T-cell (primary cell): ENCODE results near the gene FYB1. TPM values are rescaled to one million over a fixed set of nuclear protein-coding genes. Genes with fewer than 3 reads are reported as not detected.

ENCODE experiments used
- ATAC-seq, 4 experiments: fragments of 200-7000 bp in 3 of 4; fragments of 150-1000 bp in 1 of 4; cut with Tn5 transposase; replicated peaks in 1 of 4; 1 replicate in 3 of 4; 2 replicates in 1 of 4; pipeline ENCODE4 v1.10.0; 2021; ENCODE audit warnings: moderate library complexity in 3 of 4, mild to moderate bottlenecking in 2 of 4, moderate number of reproducible peaks in 1 of 4
- CTCF ChIA-PET, 2 donors: fragments of 300-600 bp; sonication (Branson Sonifier 250); formaldehyde crosslinking; loops; one replicate each; lab custom pipeline; 2022; ENCODE audit warnings: antibody characterized with exemption in 2 of 2; lab: Charles Lee
- POLR2A ChIA-PET, 2 donors: fragments of 300-600 bp; sonication (Branson Sonifier 250); formaldehyde crosslinking; loops; one replicate each; lab custom pipeline; 2022; ENCODE audit warnings: antibody characterized with exemption in 2 of 2; lab: Charles Lee
- DNase-seq, 35 experiments: peaks; one replicate each; pipeline versions ENCODE4 v3.0.0 to v3.0.0-alpha.2; 2013 to 2023
- H3K27ac ChIP-seq: one replicate; pipeline ENCODE4 v1.5.1; 2013; ENCODE audit warnings: low read length
- H3K27me3 ChIP-seq, 2 experiments: replicated peaks in 1 of 2; 1 replicate in 1 of 2; 2 replicates in 1 of 2; pipeline versions ENCODE4 v1.6.1 to v1.7.0; 2013; ENCODE audit warnings: low read length in 1 of 2, mixed read lengths in 1 of 2; ENCODE audit not compliant: control insufficient read depth in 2 of 2, insufficient read depth in 2 of 2; ENCODE audit errors: extremely low read depth in 1 of 2
- H3K36me3 ChIP-seq, 2 donors: 1 replicate in 1 of 2; 2 replicates in 1 of 2; pipeline versions ENCODE4 v1.6.1 to v1.7.0; 2013; ENCODE audit warnings: low read length in 1 of 2; ENCODE audit not compliant: control insufficient read depth in 2 of 2, insufficient read depth in 1 of 2; ENCODE audit errors: extremely low read depth in 1 of 2
- H3K4me1 ChIP-seq, 2 experiments: 1 replicate in 1 of 2; 2 replicates in 1 of 2; pipeline versions ENCODE4 v1.6.1 to v1.7.0; 2013; ENCODE audit warnings: low read length in 2 of 2, mixed read lengths in 1 of 2; ENCODE audit not compliant: insufficient read depth in 2 of 2, control insufficient read depth in 1 of 2; ENCODE audit errors: extremely low read depth in 1 of 2
- H3K4me3 ChIP-seq, 2 donors: 1 replicate in 1 of 2; 2 replicates in 1 of 2; pipeline versions ENCODE4 v1.5.1 to v1.7.0; 2013; ENCODE audit warnings: mild to moderate bottlenecking in 2 of 2, low read length in 1 of 2, moderate library complexity in 1 of 2; ENCODE audit not compliant: control insufficient read depth in 1 of 2; ENCODE audit errors: extremely low read depth in 1 of 2
- H3K9me3 ChIP-seq: 2 replicates; pipeline ENCODE4 v1.7.0; 2013
- H3K27ac Mint-ChIP-seq, 2 donors: one replicate each; pipeline ENCODE4 v1.8.0; 2020 to 2021; ENCODE audit warnings: mild to moderate bottlenecking in 2 of 2, mixed read lengths in 2 of 2
- H3K27me3 Mint-ChIP-seq, 2 donors: one replicate each; pipeline ENCODE4 v1.8.0; 2021 to 2022; ENCODE audit warnings: mixed read lengths in 2 of 2
- H3K36me3 Mint-ChIP-seq: one replicate; pipeline ENCODE4 v1.8.0; 2021; ENCODE audit warnings: mixed read lengths
- H3K4me1 Mint-ChIP-seq, 3 donors: one replicate each; pipeline ENCODE4 v1.8.0; 2020 to 2022; ENCODE audit warnings: mixed read lengths in 3 of 3, mild to moderate bottlenecking in 1 of 3
- H3K4me3 Mint-ChIP-seq, 3 donors: one replicate each; pipeline ENCODE4 v1.8.0; 2020 to 2022; ENCODE audit warnings: mild to moderate bottlenecking in 3 of 3, mixed read lengths in 3 of 3, moderate library complexity in 3 of 3
- H3K9me3 Mint-ChIP-seq, 3 donors: one replicate each; pipeline ENCODE4 v1.8.0; 2020 to 2022; ENCODE audit warnings: mixed read lengths in 3 of 3
- WGBS: methylation state at CpG from one replicate; pipeline ENCODE4 v1.1.5; 2013; ENCODE audit warnings: missing lambda C conversion rate; ENCODE audit not compliant: insufficient coverage; 5-methylcytosine and 5-hydroxymethylcytosine counted together
- total RNA-seq, 35 experiments: library from RNA in 6 of 35; stranded (reverse) in 6 of 35; fragments of 120-200 nt in 1 of 35; gene quantifications; one replicate each; pipeline versions ENCODE4 v1.2.1 to v1.2.4 and lab custom pipeline; 2013 to 2026

The FYB1 gene
- total RNA-seq, 5 donors from 2014 or later (not counting 1 experiment from before 2014, with no cell fraction given) = 372 to 769 (median 428) TPM

- no peak overlapping the region for H3K27ac ChIP-seq
- no CpG with 5 or more reads among the region's 1 CpG for WGBS
- Mint-ChIP-seq H3K9me3 (no peaks in the 10 kb centered on the region), H3K36me3 (peaks cover 53% of the 10 kb centered on the region), H3K4me1 (peaks cover 33 to 41% (median 38%) of the 10 kb centered on the region in 3 donors), H3K27me3 (no peaks in the 10 kb centered on the region), H3K27ac (peak overlapping the region; percentile 43 to 76), H3K4me3 (no peak overlapping the region)
- H3K4me3 ChIP-seq = no peak overlapping the region
- peaks cover 5 to 84% of the 10 kb centered on the region in 2 donors for H3K36me3 ChIP-seq
- no peaks in the 10 kb centered on the region for H3K27me3 ChIP-seq
- H3K4me1 ChIP-seq = no peaks in the 10 kb centered on the region
- no peak for ATAC-seq
- ChIA-PET CTCF (interaction anchor here in 1 of 2 donors (1.2 kb wide), 1 partner anchor 9 kb away, joined by 4 read pairs; no protein-coding TSS in a partner anchor), POLR2A (no interaction called here)
- DNase-seq = no peak
- H3K9me3 ChIP-seq = no peaks in the 10 kb centered on the region
These were observed 98.0 kb downstream of the FYB1 start for GRCh38 chr5:39121315-39121714.

GRCh38 chr5:39120052-39120420 lies 99.3 kb downstream of the FYB1 start:
- Mint-ChIP-seq H3K36me3 (peaks cover 53% of the 10 kb centered on the region), H3K9me3 (no peaks in the 10 kb centered on the region), H3K4me3 (no peak overlapping the region), H3K27me3 (no peaks in the 10 kb centered on the region), H3K27ac (peak overlapping the region; percentile 41 to 75), H3K4me1 (peaks cover 36 to 44% (median 40%) of the 10 kb centered on the region in 3 donors)
- Histone ChIP-seq H3K27me3 (no peaks in the 10 kb centered on the region), H3K4me3 (no peak overlapping the region), H3K9me3 (no peaks in the 10 kb centered on the region), H3K27ac (no peak overlapping the region), H3K36me3 (peaks cover 4 to 85% of the 10 kb centered on the region in 2 donors), H3K4me1 (no peaks in the 10 kb centered on the region)
- ChIA-PET CTCF (interaction anchor here (0.6 to 1.2 kb wide), 5 partner anchors 8 to 163 kb away, joined by 3 to 5 read pairs (median 3); no protein-coding TSS in a partner anchor), POLR2A (interaction anchor here (0.5 to 1.0 kb wide), 4 partner anchors 10 to 150 kb away, joined by 3 to 6 read pairs (median 4); no protein-coding TSS in a partner anchor)
- no CpG with 5 or more reads among the region's 1 CpG for WGBS
- ATAC-seq (no peak), DNase-seq (no peak)

GRCh38 chr5:39119404-39120051 lies 99.8 kb downstream of the FYB1 start:
- Mint-ChIP-seq H3K36me3 (peaks cover 56% of the 10 kb centered on the region), H3K27me3 (no peaks in the 10 kb centered on the region), H3K9me3 (no peaks in the 10 kb centered on the region), H3K4me1 (peaks cover 36 to 46% (median 43%) of the 10 kb centered on the region in 3 donors), H3K27ac (peak overlapping the region; percentile 4 to 75), H3K4me3 (no peak overlapping the region)
- no peak for DNase-seq
- Histone ChIP-seq H3K9me3 (no peaks in the 10 kb centered on the region), H3K36me3 (peaks cover 4 to 85% of the 10 kb centered on the region in 2 donors), H3K27me3 (no peaks in the 10 kb centered on the region), H3K27ac (no peak overlapping the region), H3K4me3 (no peak overlapping the region), H3K4me1 (no peaks in the 10 kb centered on the region)
- WGBS = no CpG with 5 or more reads among the region's 3 CpGs
- ChIA-PET POLR2A (interaction anchor here (0.5 to 0.6 kb wide), 3 partner anchors 15 to 150 kb away, joined by 3 to 6 read pairs (median 4); no protein-coding TSS in a partner anchor), CTCF (interaction anchor here (0.7 to 1.4 kb wide), 4 partner anchors 60 to 164 kb away, joined by 3 to 5 read pairs (median 4); no protein-coding TSS in a partner anchor)
- no peak for ATAC-seq

- CTCF ChIA-PET = interaction anchor here in 1 of 2 donors (1.4 kb wide), 1 partner anchor 165 kb away, joined by 5 read pairs; no protein-coding TSS in a partner anchor
- POLR2A ChIA-PET = interaction anchor here in 1 of 2 donors (0.6 kb wide), 1 partner anchor 169 kb away, joined by 4 read pairs; no protein-coding TSS in a partner anchor
- Mint-ChIP-seq H3K27me3 (no peaks in the 10 kb centered on the region), H3K36me3 (peaks cover 58% of the 10 kb centered on the region), H3K27ac (peak overlapping the region; percentile 68 to 81), H3K4me3 (no peak overlapping the region), H3K4me1 (peaks cover 33 to 44% (median 42%) of the 10 kb centered on the region in 3 donors), H3K9me3 (no peaks in the 10 kb centered on the region)
- DNase-seq (no peak), ATAC-seq (no peak)
- H3K36me3 ChIP-seq = peaks cover 4 to 85% of the 10 kb centered on the region in 2 donors
- no peak overlapping the region for H3K4me3 ChIP-seq
- no CpG with 5 or more reads among the region's 2 CpGs for WGBS
- no peaks in the 10 kb centered on the region for H3K9me3 ChIP-seq
- no peaks in the 10 kb centered on the region for H3K27me3 ChIP-seq
- H3K4me1 ChIP-seq = no peaks in the 10 kb centered on the region
- H3K27ac ChIP-seq = no peak overlapping the region
These were observed 100.7 kb downstream of the FYB1 start for GRCh38 chr5:39118638-39119037.

GRCh38 chr5:39117401-39117800 lies 102.0 kb downstream of the FYB1 start:
- Histone ChIP-seq H3K9me3 (no peaks in the 10 kb centered on the region), H3K4me1 (no peaks in the 10 kb centered on the region), H3K27ac (no peak overlapping the region), H3K4me3 (no peak overlapping the region), H3K27me3 (no peaks in the 10 kb centered on the region), H3K36me3 (peaks cover 4 to 87% of the 10 kb centered on the region in 2 donors)
- Mint-ChIP-seq H3K9me3 (no peaks in the 10 kb centered on the region), H3K4me3 (no peak overlapping the region), H3K4me1 (peaks cover 33 to 44% (median 37%) of the 10 kb centered on the region in 3 donors), H3K36me3 (peaks cover 60% of the 10 kb centered on the region), H3K27ac (peak overlapping the region; percentile 68 to 81), H3K27me3 (no peaks in the 10 kb centered on the region)
- CTCF ChIA-PET = interaction anchor here in 1 of 2 donors (0.5 kb wide), 1 partner anchor 124 kb away, joined by 3 read pairs; no protein-coding TSS in a partner anchor
- no peak for ATAC-seq
- WGBS = 56% methylated on average over 1 of the region's 2 CpGs
- no peak for DNase-seq
- POLR2A ChIA-PET = no interaction called here

- H3K27ac ChIP-seq = no peak overlapping the region
- CTCF ChIA-PET = interaction anchor here in 1 of 2 donors (1.1 kb wide), 1 partner anchor 36 kb away, joined by 3 read pairs; no protein-coding TSS in a partner anchor
- no peak for ATAC-seq
These were observed 102.8 kb downstream of the FYB1 start for GRCh38 chr5:39116344-39117170.

More at GRCh38 chr5:39116344-39117170, 102.8 kb downstream of the FYB1 start:
- Mint-ChIP-seq H3K27me3 (no peaks in the 10 kb centered on the region), H3K36me3 (peaks cover 53% of the 10 kb centered on the region), H3K27ac (peak overlapping the region; percentile 84 to 86), H3K4me3 (no peak overlapping the region), H3K9me3 (no peaks in the 10 kb centered on the region), H3K4me1 (peaks cover 29 to 44% (median 30%) of the 10 kb centered on the region in 3 donors)
- Histone ChIP-seq H3K27me3 (no peaks in the 10 kb centered on the region), H3K36me3 (peaks cover 4 to 79% of the 10 kb centered on the region in 2 donors), H3K9me3 (no peaks in the 10 kb centered on the region), H3K4me1 (no peaks in the 10 kb centered on the region), H3K4me3 (no peak overlapping the region)
- WGBS = no CpG with 5 or more reads among the region's 3 CpGs
- POLR2A ChIA-PET = interaction anchor here in 1 of 2 donors (0.5 kb wide), 1 partner anchor 30 kb away, joined by 3 read pairs; no protein-coding TSS in a partner anchor
- DNase-seq = no peak
